IgD-negative memory B cell (primary cell): ENCODE data around the gene WASF2. TPM values are rescaled to one million over a fixed set of nuclear protein-coding genes. Genes with fewer than 3 reads are reported as not detected.

Experiments used
- H3K27ac Mint-ChIP-seq, 3 donors: one replicate each; pipeline ENCODE4 v1.8.0; 2020 to 2022; ENCODE audit warnings: mild to moderate bottlenecking in 3 of 3, mixed read lengths in 3 of 3, moderate library complexity in 1 of 3
- H3K27me3 Mint-ChIP-seq: one replicate; pipeline ENCODE4 v1.8.0; 2021; ENCODE audit warnings: mixed read lengths
- H3K36me3 Mint-ChIP-seq: one replicate; pipeline ENCODE4 v1.8.0; 2020; ENCODE audit warnings: mild to moderate bottlenecking, mixed read lengths
- H3K4me1 Mint-ChIP-seq, 3 donors: one replicate each; pipeline ENCODE4 v1.8.0; 2020 to 2022; ENCODE audit warnings: mixed read lengths in 3 of 3, mild to moderate bottlenecking in 1 of 3
- H3K4me3 Mint-ChIP-seq, 4 donors: one replicate each; pipeline ENCODE4 v1.8.0; 2020 to 2022; ENCODE audit warnings: mild to moderate bottlenecking in 4 of 4, mixed read lengths in 4 of 4, moderate library complexity in 3 of 4
- H3K9me3 Mint-ChIP-seq, 3 donors: one replicate each; pipeline ENCODE4 v1.8.0; 2020 to 2021; ENCODE audit warnings: mixed read lengths in 3 of 3, mild to moderate bottlenecking in 1 of 3
- polyA plus RNA-seq: library from polyadenylated mRNA; unstranded; fragments of 300-500 nt; fragmentation: Illumina TruSeq; gene quantifications from one replicate; pipeline ENCODE4 v1.2.3, GENCODE V29; 2021

WASF2 gene
- polyA plus RNA-seq, 1 donor from 2014 or later = 105 TPM

DNA sequence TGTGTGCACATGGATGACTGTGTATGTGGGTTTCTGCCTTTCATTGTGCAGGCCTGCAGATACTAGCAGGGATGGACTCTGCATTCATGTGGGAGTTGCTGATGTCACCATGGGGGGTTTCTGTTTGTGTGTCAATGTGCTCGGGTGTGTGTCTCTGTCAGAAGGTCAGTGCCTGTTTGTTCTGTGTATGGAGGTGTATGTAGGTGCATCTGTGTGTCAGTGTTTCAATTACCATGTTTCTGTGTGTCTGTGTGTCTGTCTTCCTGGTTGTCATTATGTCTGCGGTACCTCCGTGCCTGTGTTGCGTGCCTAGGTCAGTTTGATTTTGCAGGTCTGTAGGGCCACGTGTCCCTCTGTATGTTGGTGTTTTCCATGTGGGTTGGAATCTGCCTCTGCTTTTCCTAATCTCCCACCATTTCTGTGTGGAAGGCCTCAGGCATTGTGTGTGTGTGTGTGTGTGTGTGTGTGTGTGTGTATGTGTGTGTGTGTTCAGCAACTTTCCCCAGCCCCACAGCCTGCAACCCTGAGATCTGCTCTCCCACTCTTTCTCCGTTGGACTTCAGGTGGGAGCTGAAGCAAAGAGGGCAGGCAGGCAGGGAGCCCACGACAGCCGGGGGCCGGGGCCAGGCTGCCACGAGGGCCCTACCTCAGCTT lies 36.7 kb upstream of the WASF2 start:
- no peaks in the 10 kb centered on the region for H3K36me3 Mint-ChIP-seq

GRCh38 chr1:27525296-27526272 lies 35.6 kb upstream of the WASF2 start:
- no peaks in the 10 kb centered on the region for H3K36me3 Mint-ChIP-seq
- no peaks in the 10 kb centered on the region for H3K9me3 Mint-ChIP-seq
- peak overlapping the region; percentile 70 to 93 (median 82) for H3K4me3 Mint-ChIP-seq
- H3K4me1 Mint-ChIP-seq = peaks cover 35 to 43% (median 40%) of the 10 kb centered on the region in 3 donors
- peak overlapping the region; percentile 95 to 98 (median 97) for H3K27ac Mint-ChIP-seq
- H3K27me3 Mint-ChIP-seq = peaks cover 4% of the 10 kb centered on the region

More for the DNA sequence above, 36.7 kb upstream of the WASF2 start:
- H3K4me1 Mint-ChIP-seq = peaks cover 30 to 41% (median 39%) of the 10 kb centered on the region in 3 donors
- H3K27me3 Mint-ChIP-seq = peaks cover 4% of the 10 kb centered on the region
- peak overlapping the region; percentile 95 to 98 (median 97) for H3K27ac Mint-ChIP-seq
- peak overlapping the region; percentile 70 to 93 (median 82) for H3K4me3 Mint-ChIP-seq
- H3K9me3 Mint-ChIP-seq = no peaks in the 10 kb centered on the region

- H3K36me3 Mint-ChIP-seq = peaks cover 1% of the 10 kb centered on the region
- peak overlapping the region in 2 of 3 donors; percentile 11 to 84 for H3K27ac Mint-ChIP-seq
Observed at GRCh38 chr1:27523337-27524020, 33.5 kb upstream of the WASF2 start.

GRCh38 chr1:27522432-27523336 lies 32.7 kb upstream of the WASF2 start:
- no peaks in the 10 kb centered on the region for H3K9me3 Mint-ChIP-seq
- H3K36me3 Mint-ChIP-seq = peaks cover 1% of the 10 kb centered on the region
- H3K4me1 Mint-ChIP-seq = peaks cover 30 to 36% (median 35%) of the 10 kb centered on the region in 3 donors
- peaks cover 4% of the 10 kb centered on the region for H3K27me3 Mint-ChIP-seq
- H3K27ac Mint-ChIP-seq = peak overlapping the region in 1 of 3 donors; percentile 6
- H3K4me3 Mint-ChIP-seq = peak overlapping the region in 3 of 4 donors; percentile 61 to 77 (median 65)

More at GRCh38 chr1:27523337-27524020, 33.5 kb upstream of the WASF2 start:
- Mint-ChIP-seq H3K4me1 (peaks cover 33 to 38% (median 35%) of the 10 kb centered on the region in 3 donors), H3K9me3 (no peaks in the 10 kb centered on the region), H3K27me3 (peaks cover 4% of the 10 kb centered on the region), H3K4me3 (peak overlapping the region in 3 of 4 donors; percentile 32 to 64 (median 43))

GRCh38 chr1:27521861-27522431 lies 32.0 kb upstream of the WASF2 start:
- Mint-ChIP-seq H3K4me3 (peak overlapping the region in 1 of 4 donors; percentile 77), H3K4me1 (peaks cover 31 to 36% (median 35%) of the 10 kb centered on the region in 3 donors), H3K27ac (peak overlapping the region in 1 of 3 donors; percentile 12), H3K9me3 (no peaks in the 10 kb centered on the region), H3K36me3 (peaks cover 3% of the 10 kb centered on the region), H3K27me3 (peaks cover 4% of the 10 kb centered on the region)

DNA sequence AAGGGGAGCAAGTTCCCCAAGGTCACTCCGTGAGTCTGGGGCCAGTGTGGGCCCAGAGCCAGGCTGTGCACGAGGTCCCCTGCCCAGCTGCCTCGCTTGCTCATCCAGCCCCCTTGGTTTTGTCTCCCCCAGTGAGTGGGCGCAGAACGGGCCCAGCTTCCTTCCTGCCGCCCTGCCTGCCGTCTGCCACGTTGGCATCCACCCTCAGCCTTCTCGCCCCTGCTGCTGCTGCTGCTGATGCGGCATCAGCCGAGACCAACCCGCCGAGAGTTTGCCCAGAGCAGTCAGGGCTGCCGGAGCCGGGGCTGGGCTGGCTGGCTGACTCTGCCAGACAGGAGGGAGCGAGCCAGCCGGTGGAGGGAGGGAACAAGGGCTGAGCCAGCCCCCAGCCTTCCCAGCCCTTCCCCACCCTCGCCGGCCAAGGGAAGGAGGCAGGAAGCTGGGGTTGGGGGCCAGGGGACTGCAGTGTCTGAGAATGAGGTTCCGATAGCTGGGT lies 31.4 kb upstream of the WASF2 start:
- no peaks in the 10 kb centered on the region for H3K9me3 Mint-ChIP-seq
- peak overlapping the region in 1 of 4 donors; percentile 28 for H3K4me3 Mint-ChIP-seq
- peaks cover 3% of the 10 kb centered on the region for H3K36me3 Mint-ChIP-seq
- peak overlapping the region in 1 of 3 donors; percentile 12 for H3K27ac Mint-ChIP-seq
- peaks cover 3% of the 10 kb centered on the region for H3K27me3 Mint-ChIP-seq
- H3K4me1 Mint-ChIP-seq = peaks cover 27 to 31% (median 29%) of the 10 kb centered on the region in 3 donors

- H3K27ac Mint-ChIP-seq = no peak overlapping the region
- peaks cover 23 to 25% (median 23%) of the 10 kb centered on the region in 3 donors for H3K4me1 Mint-ChIP-seq
- no peak overlapping the region for H3K4me3 Mint-ChIP-seq
- H3K27me3 Mint-ChIP-seq = no peaks in the 10 kb centered on the region
- no peaks in the 10 kb centered on the region for H3K9me3 Mint-ChIP-seq
- peaks cover 3% of the 10 kb centered on the region for H3K36me3 Mint-ChIP-seq
Observed at GRCh38 chr1:27520651-27521050, 30.7 kb upstream of the WASF2 start.

- no peak overlapping the region for H3K4me3 Mint-ChIP-seq
- peaks cover 3% of the 10 kb centered on the region for H3K36me3 Mint-ChIP-seq
- no peak overlapping the region for H3K27ac Mint-ChIP-seq
- H3K9me3 Mint-ChIP-seq = no peaks in the 10 kb centered on the region
- H3K4me1 Mint-ChIP-seq = peaks cover 16 to 17% (median 17%) of the 10 kb centered on the region in 3 donors
- no peaks in the 10 kb centered on the region for H3K27me3 Mint-ChIP-seq
Observed at GRCh38 chr1:27519331-27520258, 29.6 kb upstream of the WASF2 start.

DNA sequence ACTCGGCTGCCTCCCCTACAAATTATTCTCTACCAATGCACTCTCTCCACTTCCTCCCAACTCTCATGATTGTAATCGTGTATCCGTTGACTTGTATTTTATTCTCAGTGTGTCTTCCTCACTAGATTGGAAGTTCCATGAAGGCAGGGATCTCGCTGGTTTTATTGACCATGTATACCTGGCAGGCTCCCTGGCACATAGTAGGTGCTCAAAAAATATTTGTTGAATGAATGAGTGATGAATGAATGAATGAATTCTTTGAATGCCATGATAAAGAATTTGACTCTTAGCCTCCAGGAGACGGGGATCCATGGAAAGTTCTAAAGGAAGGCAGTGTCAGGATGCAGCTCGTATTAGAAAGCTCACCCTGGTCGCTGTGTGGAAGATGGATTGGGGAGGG lies 28.8 kb upstream of the WASF2 start:
- Mint-ChIP-seq H3K36me3 (peaks cover 3% of the 10 kb centered on the region), H3K9me3 (no peaks in the 10 kb centered on the region), H3K4me3 (no peak overlapping the region), H3K27me3 (no peaks in the 10 kb centered on the region), H3K27ac (no peak overlapping the region), H3K4me1 (peaks cover 11 to 12% (median 11%) of the 10 kb centered on the region in 3 donors)

DNA sequence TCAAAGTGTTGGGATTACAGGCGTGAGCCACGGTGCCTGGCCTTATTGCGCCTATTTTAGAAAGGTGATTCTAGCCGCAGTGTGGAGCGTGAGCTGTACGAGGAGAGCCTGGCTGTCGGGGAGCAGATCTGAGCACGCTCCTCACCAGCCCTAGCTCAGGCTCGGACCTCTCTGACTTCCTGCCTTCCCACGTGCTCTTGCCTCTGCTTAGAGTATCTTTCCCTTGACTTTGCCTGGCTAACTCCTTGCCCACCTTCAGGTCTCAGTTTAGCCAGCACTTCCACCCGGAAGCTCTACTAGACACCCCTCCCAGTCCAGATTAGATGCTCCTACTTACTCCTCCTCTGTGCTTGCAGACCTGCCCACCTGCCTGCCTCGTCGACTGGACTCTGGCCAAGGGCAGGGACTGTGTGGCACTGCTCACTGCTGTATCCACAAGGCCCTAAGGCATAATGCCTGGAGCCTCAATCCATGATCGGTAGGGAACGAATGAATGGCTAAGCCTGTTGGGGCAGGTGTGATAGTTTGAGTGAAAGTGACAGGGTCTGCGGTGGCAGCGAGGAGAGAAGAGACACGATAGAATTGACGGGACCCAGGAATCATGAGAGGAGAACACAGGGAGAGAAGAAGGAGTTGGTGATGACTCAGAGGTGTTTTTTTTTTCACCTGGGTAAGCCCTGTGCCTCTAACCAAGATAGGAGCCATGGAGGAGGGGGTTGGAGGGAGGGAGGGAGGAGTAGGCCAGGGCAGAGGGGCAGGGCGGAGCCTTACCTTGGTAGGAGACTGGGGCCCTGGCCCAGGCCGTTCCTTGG lies 28.1 kb upstream of the WASF2 start:
- Mint-ChIP-seq H3K4me1 (peaks cover 8 to 11% (median 9%) of the 10 kb centered on the region in 3 donors), H3K27me3 (no peaks in the 10 kb centered on the region), H3K9me3 (no peaks in the 10 kb centered on the region), H3K36me3 (peaks cover 3% of the 10 kb centered on the region), H3K4me3 (peak overlapping the region in 1 of 4 donors; percentile 6), H3K27ac (no peak overlapping the region)

- H3K27ac Mint-ChIP-seq = no peak overlapping the region
- H3K9me3 Mint-ChIP-seq = no peaks in the 10 kb centered on the region
- H3K4me1 Mint-ChIP-seq = peaks cover 5 to 11% (median 7%) of the 10 kb centered on the region in 3 donors
- H3K27me3 Mint-ChIP-seq = no peaks in the 10 kb centered on the region
- peaks cover 3% of the 10 kb centered on the region for H3K36me3 Mint-ChIP-seq
- no peak overlapping the region for H3K4me3 Mint-ChIP-seq
Observed at GRCh38 chr1:27517301-27517700, 27.3 kb upstream of the WASF2 start.

GRCh38 chr1:27515626-27516025 lies 25.7 kb upstream of the WASF2 start:
- H3K4me1 Mint-ChIP-seq = peaks cover 0 to 3% (median 0%) of the 10 kb centered on the region in 3 donors
- H3K27me3 Mint-ChIP-seq = no peaks in the 10 kb centered on the region
- H3K9me3 Mint-ChIP-seq = no peaks in the 10 kb centered on the region
- H3K36me3 Mint-ChIP-seq = peaks cover 3% of the 10 kb centered on the region
- no peak overlapping the region for H3K4me3 Mint-ChIP-seq
- H3K27ac Mint-ChIP-seq = no peak overlapping the region
